Neural cell (in vitro differentiated cells): Measurements from ENCODE around the gene CCDC28A. TPM values are rescaled to one million over a fixed set of nuclear protein-coding genes. Genes with fewer than 3 reads are reported as not detected.

Experiments used
- H2AFZ ChIP-seq: fragments of 200-600, 300-800 bp; sonication (generic), shearing (Covaris generic); 2 replicates; pipeline ENCODE4 v1.6.0; 2014; ENCODE audit warnings: low read depth, mild to moderate bottlenecking, antibody characterized with exemption, low read length, moderate library complexity
- H3F3A ChIP-seq: fragments of 200-600 bp; shearing (Covaris generic); 2 replicates; pipeline ENCODE4 v1.6.1; 2016; ENCODE audit warnings: mild to moderate bottlenecking, moderate library complexity, mixed read lengths, antibody characterized with exemption, low read length; ENCODE audit not compliant: insufficient read depth, poor library complexity, severe bottlenecking
- H3K27ac ChIP-seq: fragments of 200-600, 300-800 bp; sonication (generic), shearing (Covaris generic); 2 replicates; pipeline ENCODE4 v1.5.1; 2014; ENCODE audit warnings: mild to moderate bottlenecking, low read length, moderate library complexity
- H3K27me3 ChIP-seq: fragments of 300-800, 200-600 bp; sonication (generic), shearing (Covaris generic); 2 replicates; pipeline ENCODE4 v1.6.0; 2014; ENCODE audit warnings: mild to moderate bottlenecking, low read depth, low read length, moderate library complexity; ENCODE audit not compliant: insufficient read depth
- H3K36me3 ChIP-seq: fragments of 300-800, 200-600 bp; sonication (generic), shearing (Covaris generic); 2 replicates; pipeline ENCODE4 v1.5.1; 2014; ENCODE audit warnings: mild to moderate bottlenecking, antibody characterized with exemption, low read length, moderate library complexity; ENCODE audit not compliant: insufficient read depth
- H3K4me2 ChIP-seq: fragments of 300-800, 200-600 bp; sonication (generic), shearing (Covaris generic); 2 replicates; pipeline ENCODE4 v1.6.0; 2014; ENCODE audit warnings: mild to moderate bottlenecking, low read length
- H3K4me3 ChIP-seq: fragments of 300-800, 200-600 bp; sonication (generic), shearing (Covaris generic); 2 replicates; pipeline ENCODE4 v1.5.1; 2014; ENCODE audit warnings: mild to moderate bottlenecking, low read length, moderate library complexity
- H3K79me2 ChIP-seq: fragments of 200-600 bp; shearing (Covaris generic); replicated peaks from 2 replicates; pipeline ENCODE4 v1.6.0; 2014; ENCODE audit warnings: mild to moderate bottlenecking, low read length, moderate library complexity; ENCODE audit not compliant: insufficient read depth
- H3K9ac ChIP-seq: fragments of 300-800, 200-600 bp; sonication (generic), shearing (Covaris generic); 2 replicates; pipeline ENCODE4 v1.6.1; 2016; ENCODE audit warnings: mild to moderate bottlenecking, low read length, mixed read lengths
- H3K9me2 ChIP-seq: fragments of 200-600 bp; shearing (Covaris generic); 2 replicates; pipeline ENCODE4 v1.6.1; 2016; ENCODE audit warnings: mild to moderate bottlenecking, low read length, mixed read lengths; ENCODE audit not compliant: insufficient read depth
- H3K9me3 ChIP-seq: fragments of 200-600, 300-800 bp; sonication (generic), shearing (Covaris generic); 2 replicates; pipeline ENCODE4 v1.6.1; 2016; ENCODE audit warnings: mild to moderate bottlenecking, mixed run types, low read length, moderate library complexity, mixed read lengths
- H4K20me1 ChIP-seq: fragments of 200-600 bp; shearing (Covaris generic); 2 replicates; pipeline ENCODE4 v1.6.1; 2016; ENCODE audit warnings: mild to moderate bottlenecking, mixed run types; ENCODE audit not compliant: insufficient read depth
- CTCF ChIP-seq: fragments of 450-650 bp; IDR thresholded peaks from 2 replicates; pipeline ENCODE4 v1.5.1; 2014; ENCODE audit warnings: antibody characterized with exemption, mild to moderate bottlenecking, moderate library complexity; ENCODE audit not compliant: poor library complexity, severe bottlenecking
- EP300 ChIP-seq: fragments of 450-650 bp; conservative IDR thresholded peaks from 2 replicates; pipeline ENCODE4 v1.6.1; 2014; ENCODE audit warnings: antibody characterized with exemption, mild to moderate bottlenecking, moderate library complexity; ENCODE audit not compliant: poor library complexity, severe bottlenecking
- EZH2 ChIP-seq: fragments of 200-600, 300-800 bp; shearing (Covaris generic), sonication (generic); IDR thresholded peaks from 2 replicates; pipeline ENCODE4 v1.6.1; 2014; ENCODE audit warnings: antibody characterized with exemption, low read length, borderline replicate concordance, mild to moderate bottlenecking; ENCODE audit not compliant: insufficient read depth, poor library complexity, severe bottlenecking
- MXI1 ChIP-seq: fragments of 450-650 bp; conservative IDR thresholded peaks from 2 replicates; pipeline ENCODE4 v1.6.1; 2014; ENCODE audit warnings: antibody characterized with exemption, mild to moderate bottlenecking; ENCODE audit not compliant: poor library complexity, severe bottlenecking
- POLR2AphosphoS5 ChIP-seq: IDR thresholded peaks from 2 replicates; pipeline ENCODE4 v1.6.1; 2012
- RAD21 ChIP-seq: fragments of 450-650 bp; conservative IDR thresholded peaks from 2 replicates; pipeline ENCODE4 v1.6.1; 2014; ENCODE audit warnings: antibody characterized with exemption, mild to moderate bottlenecking, moderate library complexity
- REST ChIP-seq: IDR thresholded peaks from 2 replicates; pipeline ENCODE4 v1.6.1; 2012; ENCODE audit warnings: borderline replicate concordance
- SMC3 ChIP-seq: fragments of 450-650 bp; conservative IDR thresholded peaks from 2 replicates; pipeline ENCODE4 v1.6.1; 2014; ENCODE audit warnings: antibody characterized with exemption, mild to moderate bottlenecking, moderate library complexity; ENCODE audit not compliant: poor library complexity
- TAF1 ChIP-seq: IDR thresholded peaks from 2 replicates; pipeline ENCODE4 v1.6.1; 2012; ENCODE audit warnings: low read depth
- polyA plus RNA-seq: library from polyadenylated mRNA; depleted of rRNA; stranded (reverse); fragments of >200 nt; gene quantifications from 2 replicates; pipeline ENCODE4 v1.2.3, GENCODE V29; 2014

The CCDC28A gene
- polyA plus RNA-seq, 1 donor from 2014 or later, result 10.6 TPM

- H3K4me3 ChIP-seq, result no peak overlapping the region
- H4K20me1 ChIP-seq, result no peaks in the 10 kb centered on the region
- no peaks in the 10 kb centered on the region for H3K27me3 ChIP-seq
- H3K27ac ChIP-seq, result no peak overlapping the region
- no peaks in the 10 kb centered on the region for H3K9me2 ChIP-seq
- no peak overlapping the region for H2AFZ ChIP-seq
- H3K9ac ChIP-seq, result no peak overlapping the region
- no peaks in the 10 kb centered on the region for H3F3A ChIP-seq
- H3K36me3 ChIP-seq, result no peaks in the 10 kb centered on the region
- TF ChIP-seq TAF1, result no peak
- no peak for TF ChIP-seq CTCF
- no peak for TF ChIP-seq EP300
- no peak for TF ChIP-seq EZH2
- TF ChIP-seq POLR2AphosphoS5, result no peak
- TF ChIP-seq REST, result no peak
- TF ChIP-seq RAD21, result no peak
- no peak for TF ChIP-seq MXI1
- TF ChIP-seq SMC3, result no peak
- no peak overlapping the region for H3K4me2 ChIP-seq
- no peaks in the 10 kb centered on the region for H3K79me2 ChIP-seq
- H3K9me3 ChIP-seq, result no peaks in the 10 kb centered on the region
These were observed 51.0 kb downstream of the CCDC28A start for GRCh38 chr6:138824482-138825144.

- no peaks in the 10 kb centered on the region for H3K27me3 ChIP-seq
- H3K9me3 ChIP-seq, result no peaks in the 10 kb centered on the region
- no peaks in the 10 kb centered on the region for H3F3A ChIP-seq
- no peak overlapping the region for H3K4me3 ChIP-seq
- no peaks in the 10 kb centered on the region for H3K79me2 ChIP-seq
- no peaks in the 10 kb centered on the region for H4K20me1 ChIP-seq
- H3K9me2 ChIP-seq, result no peaks in the 10 kb centered on the region
- no peak overlapping the region for H3K27ac ChIP-seq
- no peak overlapping the region for H3K4me2 ChIP-seq
- TF ChIP-seq POLR2AphosphoS5 (no peak), RAD21 (no peak), CTCF (no peak), TAF1 (no peak), EZH2 (no peak)
- H3K36me3 ChIP-seq, result no peaks in the 10 kb centered on the region
- no peak overlapping the region for H2AFZ ChIP-seq
- H3K9ac ChIP-seq, result no peak overlapping the region
These were observed 56.7 kb downstream of the CCDC28A start for GRCh38 chr6:138830248-138830647.
